HG02642 (cell line): ENCODE measurements around the gene SETBP1.
A peak's percentile ranks its signal among the peaks of the same experiment; 100 is the strongest.

ENCODE experiments used
- ATAC-seq: cut with Tn5 transposase; IDR thresholded peaks from one replicate; pipeline ENCODE4 v1.9.1; 2021; ENCODE audit warnings: mild to moderate bottlenecking; ENCODE audit not compliant: unreplicated experiment, poor library complexity

SETBP1 gene

GRCh38 chr18:45081566-45082181 is 401.0 kb downstream of the SETBP1 start:
- ATAC-seq = no peak

GRCh38 chr18:45083226-45083855 is 402.7 kb downstream of the SETBP1 start:
- ATAC-seq = no peak

- no peak for ATAC-seq
These were observed 403.5 kb downstream of the SETBP1 start for GRCh38 chr18:45084206-45084605.

DNA sequence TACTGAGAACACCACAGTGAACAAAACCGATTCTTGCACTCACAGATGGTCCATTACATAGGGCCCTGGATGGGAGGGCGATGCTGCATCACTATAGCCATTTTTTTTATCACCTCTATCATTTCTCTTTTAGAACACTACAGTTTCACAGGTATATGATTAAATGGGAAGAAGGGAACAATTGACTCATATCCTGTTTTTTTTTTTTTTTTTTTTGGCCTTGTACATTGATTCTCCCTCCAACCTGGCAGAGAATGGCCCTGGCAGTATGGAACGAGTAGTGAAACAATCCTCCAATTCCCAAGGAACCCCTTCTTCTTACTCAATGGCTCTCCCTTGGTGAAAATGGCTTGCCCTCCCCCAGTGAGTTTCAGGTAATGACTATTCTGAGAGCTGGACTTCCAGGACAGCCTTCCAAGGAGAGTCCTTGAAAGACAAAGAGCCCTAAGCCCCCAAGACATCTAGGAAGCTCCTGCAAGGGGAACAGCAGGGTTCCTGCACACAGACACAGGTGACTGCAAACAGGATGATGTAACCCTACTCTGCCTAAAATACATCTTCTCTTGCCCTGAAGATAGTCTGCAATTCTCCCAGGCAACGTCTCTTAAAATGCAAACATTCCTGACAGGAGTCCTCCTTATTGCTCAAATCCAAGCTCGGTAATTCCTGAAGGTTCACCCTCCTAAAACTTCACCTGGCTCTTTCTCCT is 405.4 kb downstream of the SETBP1 start:
- no peak for ATAC-seq

DNA sequence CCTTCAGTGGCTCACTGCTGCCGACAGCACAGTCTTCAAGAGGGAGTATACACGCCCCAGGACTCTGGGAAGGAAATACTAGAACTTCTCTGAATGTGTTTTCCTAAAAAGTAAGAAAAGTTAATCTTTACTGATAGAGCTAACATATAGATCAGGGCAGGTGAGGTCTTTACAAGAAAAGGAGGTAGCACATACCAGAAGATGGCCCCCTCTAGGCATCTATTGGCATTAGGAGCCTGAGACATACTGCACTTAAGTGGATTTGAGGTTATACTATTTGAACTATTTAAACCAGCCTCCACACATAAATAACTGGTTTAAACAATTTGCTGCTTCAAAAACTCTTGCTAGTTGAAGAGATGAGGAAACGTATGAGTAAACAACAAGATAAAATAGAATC is 406.1 kb downstream of the SETBP1 start:
- ATAC-seq = no peak

DNA sequence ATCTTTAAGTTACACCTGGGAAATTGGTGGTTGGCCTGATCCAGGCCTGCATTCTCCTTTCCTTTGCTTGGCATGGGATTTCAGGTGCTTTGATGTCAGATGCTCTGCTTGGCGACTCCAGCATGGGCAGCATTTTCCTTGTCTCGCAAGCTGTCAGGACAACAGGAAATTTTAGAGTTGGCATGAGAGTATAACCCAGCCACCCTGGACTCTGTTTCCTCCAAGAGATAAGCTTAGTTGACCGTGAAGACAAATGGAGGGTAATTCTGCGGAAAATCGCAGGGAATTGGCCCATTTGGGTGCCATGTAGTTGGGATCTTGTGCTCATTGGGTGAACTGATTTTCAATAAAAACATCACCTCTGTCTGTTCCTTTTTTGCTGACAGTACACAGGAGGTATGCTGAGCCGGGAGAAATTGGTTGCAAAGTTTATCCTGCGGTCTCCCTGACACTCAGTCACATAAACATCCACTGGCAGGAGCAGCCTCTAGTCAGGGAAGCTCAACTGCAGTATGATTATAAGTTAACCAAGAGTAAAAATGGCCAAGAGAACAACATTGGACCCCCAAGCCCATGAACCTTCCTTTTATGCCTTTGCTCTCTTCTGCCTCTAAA is 409.9 kb downstream of the SETBP1 start:
- no peak for ATAC-seq

DNA sequence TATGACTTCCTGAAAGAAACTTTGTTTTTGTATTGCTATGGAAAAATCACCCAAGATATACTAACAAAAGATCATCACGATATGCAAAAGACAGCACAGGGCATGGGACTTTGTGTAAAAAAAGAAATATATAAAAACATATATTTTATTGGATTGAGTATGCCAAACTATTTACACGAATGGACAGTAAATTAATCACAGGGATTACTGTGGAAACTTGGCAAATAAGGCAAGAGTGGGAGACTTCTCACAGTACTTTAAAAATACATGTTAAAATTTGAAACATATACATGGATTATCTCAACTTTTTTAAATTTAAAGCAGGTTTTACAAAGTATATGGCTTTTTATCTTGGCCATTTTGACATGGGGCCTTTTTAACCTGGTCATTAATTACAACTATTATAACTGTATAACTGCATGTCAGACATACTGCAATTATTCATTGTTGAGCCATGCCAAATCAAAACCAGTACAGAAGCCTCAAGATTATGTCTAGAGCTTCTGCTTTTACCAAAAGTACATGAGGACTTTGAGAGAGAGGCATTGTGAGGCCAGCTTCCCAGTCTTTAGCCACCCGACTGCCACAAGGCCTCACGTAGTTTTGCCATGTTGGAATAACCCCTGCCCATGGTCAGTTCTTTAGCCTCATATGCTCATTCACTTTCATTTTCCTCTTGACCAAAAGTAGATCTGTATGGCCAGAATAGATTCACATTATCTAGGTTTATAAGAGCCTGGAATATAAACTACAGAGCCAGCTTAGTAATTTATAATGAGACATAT is 419.8 kb downstream of the SETBP1 start:
- no peak for ATAC-seq

DNA sequence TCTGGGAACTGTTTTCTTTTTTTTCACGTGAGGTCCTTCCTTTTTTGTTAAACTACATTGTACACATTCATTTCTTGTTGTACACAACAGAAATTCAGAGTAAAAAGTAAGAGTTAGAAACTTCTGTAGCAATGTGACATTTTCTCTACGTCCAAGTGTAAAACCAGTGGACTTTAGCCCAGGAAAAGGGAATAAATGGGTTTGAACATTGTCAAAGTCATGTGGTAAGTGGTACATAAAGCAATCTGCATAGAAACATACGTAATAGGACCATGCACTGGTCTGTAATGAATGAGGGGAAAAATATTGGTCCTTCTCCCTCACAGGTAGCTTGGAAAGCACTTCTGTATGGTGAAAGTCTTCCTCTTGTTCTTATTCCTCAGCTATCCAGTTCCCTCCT is 421.4 kb downstream of the SETBP1 start:
- no peak for ATAC-seq

DNA sequence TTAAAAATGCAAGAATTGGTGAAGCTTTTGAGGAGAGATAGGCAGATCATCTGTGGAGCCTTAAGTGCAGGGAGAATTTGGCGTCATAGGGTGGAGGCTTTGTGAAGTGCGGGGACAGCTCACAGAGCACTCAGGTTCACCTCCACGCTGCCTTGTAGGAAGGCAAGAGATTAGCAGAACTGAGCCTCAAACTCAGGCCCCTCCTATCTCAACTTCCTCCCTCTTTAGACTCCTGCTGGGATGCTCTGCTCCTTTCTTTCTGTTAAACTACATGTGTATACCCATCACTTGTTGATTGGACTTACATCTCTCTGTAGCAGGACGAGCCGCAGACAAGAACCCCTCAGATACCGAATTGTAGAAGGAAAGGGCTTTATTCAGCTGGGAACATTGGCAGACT is 422.2 kb downstream of the SETBP1 start:
- ATAC-seq = no peak

GRCh38 chr18:45103319-45104048 is 422.8 kb downstream of the SETBP1 start:
- peak; percentile 52 for ATAC-seq

- peak; percentile 28 for ATAC-seq
These were observed 423.3 kb downstream of the SETBP1 start for GRCh38 chr18:45104049-45104395.

DNA sequence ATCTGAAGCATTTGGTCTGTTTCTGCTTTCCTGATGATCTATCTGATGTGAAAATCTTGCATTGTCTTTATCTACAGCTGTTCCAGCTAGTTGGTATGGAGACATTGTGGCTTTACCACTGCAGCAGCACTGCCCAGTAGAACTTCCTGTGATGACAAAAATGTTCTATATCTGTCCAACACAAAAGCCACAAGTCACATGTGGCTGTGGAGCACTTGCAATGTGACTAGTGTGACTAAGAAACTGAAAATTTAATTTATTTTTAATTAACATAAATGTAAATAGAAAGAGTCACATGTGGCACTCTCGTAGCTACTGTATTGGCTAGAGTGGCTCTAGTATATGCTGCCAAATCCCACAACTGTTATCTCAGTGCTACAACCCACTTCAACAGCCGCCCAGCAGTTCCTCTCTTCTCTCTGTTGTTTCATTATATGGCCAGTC is 425.7 kb downstream of the SETBP1 start:
- peak; percentile 81 for ATAC-seq

GRCh38 chr18:45107425-45107824 is 426.7 kb downstream of the SETBP1 start:
- no peak for ATAC-seq

DNA sequence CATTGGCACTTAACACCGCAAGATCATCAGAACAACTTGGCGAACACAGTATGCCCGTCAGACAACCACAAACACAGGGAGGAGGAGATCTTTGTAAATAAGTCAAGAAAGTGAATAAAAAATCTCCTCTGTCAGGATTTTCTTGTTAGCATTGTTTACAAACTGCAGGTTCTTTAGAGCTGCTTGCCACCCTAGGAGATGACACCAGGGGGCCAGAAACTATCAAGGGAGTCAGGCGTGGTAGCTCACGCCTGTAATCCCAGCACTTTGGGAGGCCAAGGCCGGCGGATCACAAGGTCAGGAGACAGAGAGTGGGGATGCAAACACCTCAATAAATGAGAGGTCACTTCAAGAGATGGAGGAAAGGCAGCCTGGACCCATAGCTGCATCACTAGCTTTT is 428.1 kb downstream of the SETBP1 start:
- ATAC-seq = no peak

DNA sequence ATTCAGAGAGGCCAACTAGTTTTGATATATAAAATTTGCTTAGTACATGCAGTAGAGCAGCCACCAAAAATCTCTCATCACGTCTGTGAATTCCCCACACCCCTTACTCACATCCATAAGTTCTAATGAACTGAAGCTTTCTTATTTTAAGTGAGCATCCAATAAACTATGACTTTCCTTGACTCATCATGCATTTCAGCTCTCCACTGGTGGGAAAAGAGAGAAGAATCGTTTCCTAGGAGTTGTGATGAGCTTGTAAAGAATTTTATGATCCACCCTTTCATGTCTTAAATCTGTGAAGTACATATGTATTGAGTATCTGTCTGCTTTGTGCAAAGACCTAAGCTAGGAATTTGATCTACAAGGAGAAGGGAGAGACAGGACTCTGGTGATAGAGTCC is 428.6 kb downstream of the SETBP1 start:
- no peak for ATAC-seq

GRCh38 chr18:45109706-45110105 is 429.0 kb downstream of the SETBP1 start:
- no peak for ATAC-seq

- ATAC-seq = no peak
These were observed 430.2 kb downstream of the SETBP1 start for GRCh38 chr18:45110577-45111501.

- no peak for ATAC-seq
These were observed 430.8 kb downstream of the SETBP1 start for GRCh38 chr18:45111502-45111848.

- ATAC-seq = no peak
These were observed 432.0 kb downstream of the SETBP1 start for GRCh38 chr18:45112682-45113081.
